SU-DHL-6 (cell line): Measurements from ENCODE around the gene MED12L.

Source experiments
- H2AFZ ChIP-seq: fragments of 200-600 bp; sonication (generic); 2 replicates; pipeline ENCODE4 v1.6.1; 2014; ENCODE audit warnings: low read depth, mild to moderate bottlenecking, moderate library complexity, mixed read lengths, antibody characterized with exemption, low read length; ENCODE audit not compliant: severe bottlenecking
- H3F3A ChIP-seq: fragments of 200-600 bp; shearing (Covaris generic); 2 replicates; pipeline ENCODE4 v1.6.0; 2016; ENCODE audit warnings: antibody characterized with exemption, mild to moderate bottlenecking; ENCODE audit not compliant: insufficient read depth
- H3K27ac ChIP-seq: fragments of 200-600 bp; sonication (generic); 2 replicates; pipeline ENCODE4 v1.5.1; 2016; ENCODE audit warnings: low read depth, mild to moderate bottlenecking, low read length, moderate library complexity, mixed read lengths
- H3K27me3 ChIP-seq: fragments of 200-600 bp; sonication (generic), shearing (Covaris generic); 2 replicates; pipeline ENCODE4 v1.6.0; 2014; ENCODE audit warnings: mild to moderate bottlenecking, low read length
- H3K36me3 ChIP-seq: fragments of 200-600 bp; sonication (generic); 2 replicates; pipeline ENCODE4 v1.6.1; 2014; ENCODE audit warnings: mild to moderate bottlenecking, low read length, mixed read lengths
- H3K4me2 ChIP-seq: fragments of 300-600, 200-600 bp; shearing (Covaris generic), sonication (generic); 2 replicates; pipeline ENCODE4 v1.6.0; 2014; ENCODE audit warnings: low read length, low read depth, mild to moderate bottlenecking; ENCODE audit not compliant: poor library complexity, severe bottlenecking
- H3K4me3 ChIP-seq: fragments of 200-600 bp; sonication (generic); 2 replicates; pipeline ENCODE4 v1.5.1; 2014; ENCODE audit warnings: antibody characterized with exemption, low read length, mild to moderate bottlenecking, mixed read lengths; ENCODE audit not compliant: insufficient read depth, poor library complexity, severe bottlenecking
- H3K79me2 ChIP-seq: fragments of 200-600 bp; sonication (generic); 2 replicates; pipeline ENCODE4 v1.6.1; 2014; ENCODE audit warnings: mild to moderate bottlenecking, low read length, moderate library complexity; ENCODE audit not compliant: insufficient read depth
- H3K9ac ChIP-seq: fragments of 200-600 bp; sonication (generic); 2 replicates; pipeline ENCODE4 v1.7.0; 2014; ENCODE audit warnings: mild to moderate bottlenecking, low read length
- H3K9me2 ChIP-seq: fragments of 200-600 bp; sonication (generic); replicated peaks from 2 replicates; pipeline ENCODE4 v1.6.1; 2014; ENCODE audit warnings: low read length; ENCODE audit not compliant: insufficient read depth
- H3K9me3 ChIP-seq: fragments of 200-600 bp; sonication (generic); 2 replicates; pipeline ENCODE4 v1.6.1; 2014; ENCODE audit warnings: low read length, mixed read lengths; ENCODE audit not compliant: insufficient read depth
- H4K20me1 ChIP-seq: fragments of 200-600 bp; sonication (generic); 2 replicates; pipeline ENCODE4 v1.6.1; 2014; ENCODE audit warnings: low read depth, mild to moderate bottlenecking, antibody characterized with exemption, low read length, moderate library complexity, mixed read lengths
- CTCF ChIP-seq: fragments of 200-600 bp; sonication (generic); IDR thresholded peaks from one replicate; pipeline ENCODE4 v1.5.1; 2017; ENCODE audit warnings: antibody characterized with exemption, mild to moderate bottlenecking, low read length, moderate library complexity; ENCODE audit not compliant: insufficient read depth, poor library complexity, severe bottlenecking
- EZH2phosphoT487 ChIP-seq: fragments of 200-600 bp; sonication (generic), shearing (Covaris generic); conservative IDR thresholded peaks from 2 replicates; pipeline ENCODE4 v1.6.1; 2018; ENCODE audit warnings: mild to moderate bottlenecking, antibody characterized with exemption, low read length, moderate library complexity, mixed read lengths

Gene MED12L

GRCh38 chr3:151262871-151263525, 177.5 kb downstream of the MED12L start:
- Histone ChIP-seq H3K4me2 (no peak overlapping the region), H3K4me3 (no peak overlapping the region), H3K79me2 (no peaks in the 10 kb centered on the region), H3K27ac (no peak overlapping the region), H3K9me2 (no peaks in the 10 kb centered on the region), H3K27me3 (no peaks in the 10 kb centered on the region), H4K20me1 (no peaks in the 10 kb centered on the region), H2AFZ (no peak overlapping the region), H3K9ac (no peak overlapping the region), H3K9me3 (no peaks in the 10 kb centered on the region), H3K36me3 (0 out of 2 replicates have a peak, but pooled peaks cover 2% of the 10 kb centered on the region), H3F3A (no peaks in the 10 kb centered on the region)
- no peak for TF ChIP-seq CTCF
- no peak for TF ChIP-seq EZH2phosphoT487

GRCh38 chr3:151264605-151265004, 179.1 kb downstream of the MED12L start:
- 0 out of 2 replicates have a peak, but pooled peaks cover 2% of the 10 kb centered on the region for H3K36me3 ChIP-seq
- no peak overlapping the region for H3K4me2 ChIP-seq
- H3K9me3 ChIP-seq, result no peaks in the 10 kb centered on the region
- no peaks in the 10 kb centered on the region for H3K9me2 ChIP-seq
- H3K27me3 ChIP-seq, result no peaks in the 10 kb centered on the region
- TF ChIP-seq EZH2phosphoT487, result no peak
- no peak for TF ChIP-seq CTCF
- no peak overlapping the region for H3K4me3 ChIP-seq
- H3K9ac ChIP-seq, result no peak overlapping the region
- H2AFZ ChIP-seq, result no peak overlapping the region
- H3K27ac ChIP-seq, result no peak overlapping the region
- no peaks in the 10 kb centered on the region for H3F3A ChIP-seq
- no peaks in the 10 kb centered on the region for H4K20me1 ChIP-seq
- H3K79me2 ChIP-seq, result no peaks in the 10 kb centered on the region

GRCh38 chr3:151265166-151265565, 179.7 kb downstream of the MED12L start:
- Histone ChIP-seq H2AFZ (no peak overlapping the region), H3K4me3 (no peak overlapping the region), H3K79me2 (no peaks in the 10 kb centered on the region), H3K27ac (no peak overlapping the region), H3F3A (no peaks in the 10 kb centered on the region), H3K9ac (no peak overlapping the region), H4K20me1 (no peaks in the 10 kb centered on the region), H3K36me3 (0 out of 2 replicates have a peak, but pooled peaks cover 2% of the 10 kb centered on the region), H3K4me2 (peak overlapping the region; percentile 24), H3K9me3 (no peaks in the 10 kb centered on the region), H3K27me3 (no peaks in the 10 kb centered on the region), H3K9me2 (no peaks in the 10 kb centered on the region)
- TF ChIP-seq EZH2phosphoT487, result no peak
- no peak for TF ChIP-seq CTCF
